ENCODE data around the gene UNC13D. TPM values are rescaled to one million over a fixed set of nuclear protein-coding genes. Genes with fewer than 3 reads are reported as not detected.

UNC13D gene
- total and polyA plus RNA-seq, 2 of the 4 experiments (the other 2 are of a cell fraction), result under 0.01 to 0.31 TPM

DNA sequence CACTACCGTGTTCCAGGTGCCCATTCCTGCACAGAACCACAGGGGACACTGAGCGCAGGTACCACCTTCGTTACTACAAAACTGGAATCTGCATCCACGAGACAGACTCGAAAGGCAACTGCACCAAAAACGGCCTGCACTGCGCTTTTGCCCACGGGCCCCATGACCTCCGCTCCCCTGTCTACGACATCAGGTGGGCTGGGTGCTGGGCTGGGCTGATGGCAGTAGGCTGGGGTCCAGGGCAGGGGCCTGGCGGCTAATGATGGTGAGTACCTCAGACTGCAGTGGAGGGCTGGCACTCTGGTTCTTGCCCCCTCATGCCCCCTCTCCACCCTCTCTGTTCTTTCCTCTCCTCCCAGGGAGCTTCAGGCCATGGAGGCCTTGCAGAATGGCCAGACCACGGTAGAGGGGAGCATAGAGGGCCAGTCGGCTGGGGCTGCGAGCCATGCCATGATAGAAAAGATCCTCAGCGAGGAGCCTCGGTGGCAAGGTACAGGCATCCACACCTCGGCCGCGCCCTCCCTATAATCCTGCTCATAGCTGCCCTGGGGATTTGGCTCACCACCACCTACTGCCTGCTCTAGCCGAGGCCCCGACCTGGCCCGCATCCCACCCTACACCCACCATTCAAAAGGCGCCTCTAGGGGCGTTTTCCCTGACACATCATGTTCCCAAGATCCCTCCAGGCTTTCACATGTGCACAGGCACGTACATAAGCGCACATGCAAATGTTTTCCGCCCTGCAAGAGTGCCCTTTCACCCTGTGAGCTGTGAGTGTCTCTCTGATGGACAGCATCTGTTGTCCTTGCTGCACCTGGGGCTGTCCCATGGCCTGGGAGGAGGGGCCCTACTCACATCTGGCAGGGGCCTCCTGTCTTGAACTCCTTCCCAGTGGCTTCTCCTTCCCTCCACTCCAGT, 31.8 kb downstream of the UNC13D start:
- H3K4me2 ChIP-seq (ENCODE audit: low read depth, low read length), result no peak overlapping the region
- TF ChIP-seq RFX5 (IDR thresholded peaks at IDR 0.05; ENCODE audit: low read depth, low read length) (no peak), CHD1 (IDR thresholded peaks at IDR 0.05; ENCODE audit: low read depth, low read length) (no peak), MAZ (IDR thresholded peaks at IDR 0.05; ENCODE audit: borderline replicate concordance, low read depth, low read length) (no peak), RAD21 (IDR thresholded peaks at IDR 0.05; ENCODE audit: low read length) (no peak), FOS (IDR thresholded peaks at IDR 0.05; ENCODE audit: low read depth, low read length) (no peak), POLR2A (IDR thresholded peaks at IDR 0.05; ENCODE audit: low read depth, low read length) (no peak), BHLHE40 (IDR thresholded peaks at IDR 0.05; ENCODE audit: low read depth, low read length) (no peak)
- TF ChIP-seq, protein P1, sequence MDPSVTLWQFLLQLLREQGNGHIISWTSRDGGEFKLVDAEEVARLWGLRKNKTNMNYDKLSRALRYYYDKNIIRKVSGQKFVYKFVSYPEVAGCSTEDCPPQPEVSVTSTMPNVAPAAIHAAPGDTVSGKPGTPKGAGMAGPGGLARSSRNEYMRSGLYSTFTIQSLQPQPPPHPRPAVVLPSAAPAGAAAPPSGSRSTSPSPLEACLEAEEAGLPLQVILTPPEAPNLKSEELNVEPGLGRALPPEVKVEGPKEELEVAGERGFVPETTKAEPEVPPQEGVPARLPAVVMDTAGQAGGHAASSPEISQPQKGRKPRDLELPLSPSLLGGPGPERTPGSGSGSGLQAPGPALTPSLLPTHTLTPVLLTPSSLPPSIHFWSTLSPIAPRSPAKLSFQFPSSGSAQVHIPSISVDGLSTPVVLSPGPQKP (IDR thresholded peaks at IDR 0.05; ENCODE audit: borderline replicate concordance, low read depth, low read length), result no peak
- TF ChIP-seq, protein P2, sequence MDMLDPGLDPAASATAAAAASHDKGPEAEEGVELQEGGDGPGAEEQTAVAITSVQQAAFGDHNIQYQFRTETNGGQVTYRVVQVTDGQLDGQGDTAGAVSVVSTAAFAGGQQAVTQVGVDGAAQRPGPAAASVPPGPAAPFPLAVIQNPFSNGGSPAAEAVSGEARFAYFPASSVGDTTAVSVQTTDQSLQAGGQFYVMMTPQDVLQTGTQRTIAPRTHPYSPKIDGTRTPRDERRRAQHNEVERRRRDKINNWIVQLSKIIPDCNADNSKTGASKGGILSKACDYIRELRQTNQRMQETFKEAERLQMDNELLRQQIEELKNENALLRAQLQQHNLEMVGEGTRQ (IDR thresholded peaks at IDR 0.05; ENCODE audit: low read depth, low read length), result no peak
- TF ChIP-seq, protein P3, sequence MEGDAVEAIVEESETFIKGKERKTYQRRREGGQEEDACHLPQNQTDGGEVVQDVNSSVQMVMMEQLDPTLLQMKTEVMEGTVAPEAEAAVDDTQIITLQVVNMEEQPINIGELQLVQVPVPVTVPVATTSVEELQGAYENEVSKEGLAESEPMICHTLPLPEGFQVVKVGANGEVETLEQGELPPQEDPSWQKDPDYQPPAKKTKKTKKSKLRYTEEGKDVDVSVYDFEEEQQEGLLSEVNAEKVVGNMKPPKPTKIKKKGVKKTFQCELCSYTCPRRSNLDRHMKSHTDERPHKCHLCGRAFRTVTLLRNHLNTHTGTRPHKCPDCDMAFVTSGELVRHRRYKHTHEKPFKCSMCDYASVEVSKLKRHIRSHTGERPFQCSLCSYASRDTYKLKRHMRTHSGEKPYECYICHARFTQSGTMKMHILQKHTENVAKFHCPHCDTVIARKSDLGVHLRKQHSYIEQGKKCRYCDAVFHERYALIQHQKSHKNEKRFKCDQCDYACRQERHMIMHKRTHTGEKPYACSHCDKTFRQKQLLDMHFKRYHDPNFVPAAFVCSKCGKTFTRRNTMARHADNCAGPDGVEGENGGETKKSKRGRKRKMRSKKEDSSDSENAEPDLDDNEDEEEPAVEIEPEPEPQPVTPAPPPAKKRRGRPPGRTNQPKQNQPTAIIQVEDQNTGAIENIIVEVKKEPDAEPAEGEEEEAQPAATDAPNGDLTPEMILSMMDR (conservative IDR thresholded peaks at IDR 0.05; ENCODE audit: low read depth, low read length), result no peak
- H3K9me1 ChIP-seq (ENCODE audit: insufficient read depth, low read length), result peaks cover 18% of the 10 kb centered on the region; the same call in 1 of the 2 replicates
- no peaks in the 10 kb centered on the region for H3K27me3 ChIP-seq (ENCODE audit: control insufficient read depth, insufficient read depth, low read length)
- H3K9me3 ChIP-seq (ENCODE audit: control insufficient read depth, insufficient read depth, low read length), result no peaks in the 10 kb centered on the region
- peaks cover 7% of the 10 kb centered on the region for H3K4me1 ChIP-seq (ENCODE audit: control insufficient read depth, insufficient read depth, low read length)
- H2BK5ac ChIP-seq (ENCODE audit: low read depth, low read length, poor library complexity, severe bottlenecking), result no peak overlapping the region
- no peak overlapping the region for H3K18ac ChIP-seq (ENCODE audit: low read depth, low read length)
- BruUV-seq (replicated peaks), result no TSS peak
- H4K8ac ChIP-seq (ENCODE audit: low read depth in 2 of 2, low read length in 2 of 2), result no peak overlapping the region
- no peak overlapping the region for H4K5ac ChIP-seq (ENCODE audit: low read depth, low read length)
- H2BK15ac ChIP-seq (ENCODE audit: low read depth, low read length), result no peak overlapping the region
- H4K20me1 ChIP-seq (ENCODE audit: insufficient read depth, low read length), result peaks cover 20% of the 10 kb centered on the region
- no peak overlapping the region for H3K14ac ChIP-seq (replicated peaks; ENCODE audit: low read depth, low read length)
- H3K4me3 ChIP-seq (ENCODE audit: insufficient read depth, low read depth, low read length), result no peak overlapping the region
- in situ Hi-C loops (cut with MboI; ENCODE audit: low sequenced_read_pairs) (no loop called here), intact Hi-C loops (cut with micrococcal nuclease) (no loop called here), dilution Hi-C loops (cut with HindIII; ENCODE audit: low sequenced_read_pairs, unreplicated experiment) (no loop called here)
- H3K27ac ChIP-seq (ENCODE audit: insufficient read depth, low read length), result no peak overlapping the region
- peaks cover 50% of the 10 kb centered on the region for H3K36me3 ChIP-seq (ENCODE audit: control insufficient read depth, insufficient read depth, low read length)
- ChIA-PET CTCF (no interaction called here), POLR2A (ENCODE audit: unreplicated experiment) (interaction anchor here (0.5 kb wide), 1 partner anchor 32 kb away, joined by 3 read pairs; a partner anchor contains a TSS)
- H2BK20ac ChIP-seq (ENCODE audit: low read depth, low read length), result no peak overlapping the region
- no peak overlapping the region for H4K91ac ChIP-seq (ENCODE audit: insufficient read depth, low read depth, low read length)
- ATAC-seq (ENCODE audit: low read depth) (no peak), DNase-seq (peak; percentile 13)
- no peak overlapping the region for H2AFZ ChIP-seq (replicated peaks; ENCODE audit: low read length, poor library complexity)
- no peak overlapping the region for H3K23ac ChIP-seq (ENCODE audit: low read depth, low read length)
- H3K9ac ChIP-seq (ENCODE audit: low read depth, low read length), result no peak overlapping the region
- H3K4ac ChIP-seq (ENCODE audit: low read depth, low read length), result no peak overlapping the region
- peaks cover 11 to 42% of the 10 kb centered on the region in 2 experiments for H3K79me1 ChIP-seq (ENCODE audit: low read depth in 1 of 2, low read length in 2 of 2)
- no peak overlapping the region for H2BK120ac ChIP-seq (ENCODE audit: low read depth, low read length)
- no peak overlapping the region for H2AK9ac ChIP-seq (replicated peaks; ENCODE audit: low read depth, low read length, poor library complexity)
- no peak overlapping the region for H2AK5ac ChIP-seq (ENCODE audit: low read depth, low read length)
- H3K56ac ChIP-seq (ENCODE audit: extremely low read depth, insufficient read depth, low read length), result no peak overlapping the region
- 81% methylated on average over 15 of the region's 27 CpGs; no CpG with 5 or more reads in 1 of the 2 experiments for WGBS, 2 experiments (ENCODE audit: extremely low coverage in 2 of 2, insufficient read length in 1 of 2)

Data from IMR-90 (cell line).